ENCODE measurements around the gene SEC61G. TPM values are rescaled to one million over a fixed set of nuclear protein-coding genes. Genes with fewer than 3 reads are reported as not detected.

The SEC61G gene
- polyA plus RNA-seq, 1 experiment = 344 TPM

GRCh38 chr7:54743580-54743979 lies 15.4 kb downstream of the SEC61G start:
- H3K9me3 ChIP-seq (ENCODE audit: control insufficient read depth, insufficient read depth, low read length) = no peaks in the 10 kb centered on the region
- TF ChIP-seq CTCF (IDR thresholded peaks at IDR 0.05; ENCODE audit: low read depth, low read length) = no peak
- no peak overlapping the region for H3K27ac ChIP-seq (ENCODE audit: low read depth, low read length)
- no peak for DNase-seq (ENCODE audit: low read depth, low spot score)
- ChIA-PET POLR2A (interaction anchor here (0.6 to 1.0 kb wide), 2 partner anchors 16 to 795 kb away, joined by 4 to 5 read pairs; partner anchors contain the start of gene SEC61G), CTCF (interaction anchor here (1.7 kb wide), 1 partner anchor 511 kb away, joined by 5 read pairs; no protein-coding TSS in a partner anchor)
- no peak overlapping the region for H3K4me3 ChIP-seq (ENCODE audit: low read depth, low read length)
- no peaks in the 10 kb centered on the region for H3K27me3 ChIP-seq (ENCODE audit: control insufficient read depth, insufficient read depth, low read length)

GRCh38 chr7:54738737-54739136 lies 20.3 kb downstream of the SEC61G start:
- Histone ChIP-seq H3K4me3 (ENCODE audit: low read depth, low read length) (no peak overlapping the region), H3K27ac (ENCODE audit: low read depth, low read length) (no peak overlapping the region), H3K27me3 (ENCODE audit: control insufficient read depth, insufficient read depth, low read length) (no peaks in the 10 kb centered on the region), H3K9me3 (ENCODE audit: control insufficient read depth, insufficient read depth, low read length) (no peaks in the 10 kb centered on the region)
- TF ChIP-seq CTCF (IDR thresholded peaks at IDR 0.05; ENCODE audit: low read depth, low read length) = no peak
- DNase-seq (ENCODE audit: low read depth, low spot score) = no peak
- ChIA-PET CTCF (no interaction called here), POLR2A (no interaction called here)

- POLR2A ChIA-PET = no interaction called here
- CTCF ChIA-PET = no interaction called here
- no peak overlapping the region for H3K27ac ChIP-seq (ENCODE audit: low read depth, low read length)
- no peaks in the 10 kb centered on the region for H3K27me3 ChIP-seq (ENCODE audit: control insufficient read depth, insufficient read depth, low read length)
- no peak for TF ChIP-seq CTCF (IDR thresholded peaks at IDR 0.05; ENCODE audit: low read depth, low read length)
- DNase-seq (ENCODE audit: low read depth, low spot score) = no peak
- no peak overlapping the region for H3K4me3 ChIP-seq (ENCODE audit: low read depth, low read length)
- no peaks in the 10 kb centered on the region for H3K9me3 ChIP-seq (ENCODE audit: control insufficient read depth, insufficient read depth, low read length)
Observed at GRCh38 chr7:54729107-54729506, 29.9 kb downstream of the SEC61G start.

- no peak for DNase-seq (ENCODE audit: low read depth, low spot score)
- Histone ChIP-seq H3K27me3 (ENCODE audit: control insufficient read depth, insufficient read depth, low read length) (no peaks in the 10 kb centered on the region), H3K27ac (ENCODE audit: low read depth, low read length) (no peak overlapping the region), H3K9me3 (ENCODE audit: control insufficient read depth, insufficient read depth, low read length) (no peaks in the 10 kb centered on the region), H3K4me3 (ENCODE audit: low read depth, low read length) (no peak overlapping the region)
- no peak for TF ChIP-seq CTCF (IDR thresholded peaks at IDR 0.05; ENCODE audit: low read depth, low read length)
- ChIA-PET POLR2A (no interaction called here), CTCF (no interaction called here)
Observed at GRCh38 chr7:54728411-54728810, 30.6 kb downstream of the SEC61G start.

GRCh38 chr7:54725255-54725654 lies 33.8 kb downstream of the SEC61G start:
- DNase-seq (ENCODE audit: low read depth, low spot score) = no peak
- TF ChIP-seq CTCF (IDR thresholded peaks at IDR 0.05; ENCODE audit: low read depth, low read length) = no peak
- ChIA-PET POLR2A (no interaction called here), CTCF (no interaction called here)
- Histone ChIP-seq H3K27ac (ENCODE audit: low read depth, low read length) (no peak overlapping the region), H3K27me3 (ENCODE audit: control insufficient read depth, insufficient read depth, low read length) (no peaks in the 10 kb centered on the region), H3K4me3 (ENCODE audit: low read depth, low read length) (no peak overlapping the region), H3K9me3 (ENCODE audit: control insufficient read depth, insufficient read depth, low read length) (no peaks in the 10 kb centered on the region)
